K562 (cell line): ENCODE results near the gene AHI1. TPM values are rescaled to one million over a fixed set of nuclear protein-coding genes. Genes with fewer than 3 reads are reported as not detected.

Source experiments
- GMEB1 ChIP-seq: fragments of 250-450 bp; sonication (Bioruptor Pico); IDR thresholded peaks from 2 replicates; pipeline ENCODE4 v1.4.0; 2020; ENCODE audit warnings: mild to moderate bottlenecking
- ILF3 ChIP-seq: fragments of 450-650 bp; IDR thresholded peaks from 2 replicates; pipeline ENCODE4 v1.6.1; 2018; ENCODE audit warnings: antibody characterized with exemption, mild to moderate bottlenecking, moderate library complexity, borderline replicate concordance
- IRF1 ChIP-seq: sonication (generic); formaldehyde crosslinking; IDR thresholded peaks from 2 replicates; pipeline ENCODE4 v1.8.0; 2022; ENCODE audit warnings: missing genetic modification reagents, mild to moderate bottlenecking, borderline replicate concordance
- MCM7 ChIP-seq, 2 experiments: fragments of 450-650 bp; IDR thresholded peaks; 2 replicates each; pipeline ENCODE4 v1.6.1; 2016 to 2018
- NONO ChIP-seq, 2 experiments: fragments of 200-400 bp in 1 of 2; fragments of 450-650 bp in 1 of 2; formaldehyde crosslinking in 1 of 2; IDR thresholded peaks; 2 replicates each; pipeline ENCODE4 v1.6.1; 2017; ENCODE audit warnings: low read depth in 2 of 2, mild to moderate bottlenecking in 2 of 2, moderate library complexity in 2 of 2, low read length in 1 of 2
- NR0B1 ChIP-seq: fragments of 450-650 bp; IDR thresholded peaks from one replicate; pipeline ENCODE4 v1.6.1; 2018; ENCODE audit warnings: mild to moderate bottlenecking, moderate library complexity; ENCODE audit not compliant: partially characterized antibody
- POLR3G ChIP-seq: IDR thresholded peaks from 2 replicates; pipeline ENCODE4 v1.6.1; 2011; ENCODE audit not compliant: insufficient read length, insufficient replicate concordance; ENCODE audit errors: extremely low read depth
- RAD51 ChIP-seq: fragments of 450-650 bp; IDR thresholded peaks from 2 replicates; pipeline ENCODE4 v1.7.1; 2016; ENCODE audit warnings: low read depth, mild to moderate bottlenecking, borderline replicate concordance
- RBFOX2 ChIP-seq: fragments of 200-400 bp; formaldehyde crosslinking; IDR thresholded peaks from 2 replicates; pipeline ENCODE4 v1.6.1; 2017; ENCODE audit warnings: low read depth, mild to moderate bottlenecking, low read length, moderate library complexity
- RNF219 ChIP-seq: fragments of 250-450 bp; sonication (Bioruptor Pico); IDR thresholded peaks from 2 replicates; pipeline ENCODE4 v1.5.0; 2022; ENCODE audit warnings: mild to moderate bottlenecking
- SETDB1 ChIP-seq: IDR thresholded peaks from one replicate; pipeline ENCODE4 v1.6.1; 2012; ENCODE audit warnings: low read length, control low read depth, inconsistent platforms
- TSHZ1 ChIP-seq: fragments of 250-450 bp; sonication (Bioruptor Pico); IDR thresholded peaks from 2 replicates; pipeline ENCODE4 v1.4.0; 2020; ENCODE audit warnings: mild to moderate bottlenecking, moderate library complexity
- ZBTB2 ChIP-seq: fragments of 450-650 bp; IDR thresholded peaks from 2 replicates; pipeline ENCODE4 v1.6.1; 2016; ENCODE audit warnings: antibody characterized with exemption
- ZNF436 ChIP-seq: fragments of 250-450, 450-650 bp; sonication (Bioruptor Pico); formaldehyde crosslinking; IDR thresholded peaks from 2 replicates; pipeline ENCODE4 v1.7.0; 2020; ENCODE audit warnings: mild to moderate bottlenecking
- polyA plus RNA-seq, 8 experiments: library from polyadenylated mRNA; depleted of rRNA in 4 of 8; stranded (reverse) in 5 of 8; unstranded in 3 of 8; fragments of >200 nt; fragmentation: Nextera tagmentation in 2 of 8; fragmentation: Illumina TruSeq in 1 of 8; extraction: Ambion mirVana in 2 of 8; extraction: Trizol in 1 of 8; gene quantifications; 2 replicates each; pipeline versions ENCODE4 v1.2.1 to v1.2.3, GENCODE V29; 2011 to 2014; ENCODE audit warnings: inconsistent platforms in 1 of 8, missing spikeins in 1 of 8
- total RNA-seq, 7 experiments: library from RNA; depleted of rRNA in 6 of 7; stranded (reverse); fragments of >200 nt in 6 of 7; fragmentation: Illumina TruSeq in 2 of 7; extraction: Trizol in 2 of 7; gene quantifications; 2 replicates each; pipeline versions ENCODE4 v1.2.1 to v1.2.3, GENCODE V29; 2011 to 2021; ENCODE audit warnings: low replicate concordance in 1 of 7
- TF ChIP-seq, protein P1 (sequence below): sonication (generic); formaldehyde crosslinking; IDR thresholded peaks from 2 replicates; pipeline ENCODE4 v1.5.0; 2020; ENCODE audit warnings: missing genetic modification reagents

Gene AHI1
- total and polyA plus RNA-seq, 9 of the 15 experiments (the other 6 are each of a cell fraction or from before 2014, with no cell fraction given), result 24.7 to 54.9 (median 32.2) TPM

DNA sequence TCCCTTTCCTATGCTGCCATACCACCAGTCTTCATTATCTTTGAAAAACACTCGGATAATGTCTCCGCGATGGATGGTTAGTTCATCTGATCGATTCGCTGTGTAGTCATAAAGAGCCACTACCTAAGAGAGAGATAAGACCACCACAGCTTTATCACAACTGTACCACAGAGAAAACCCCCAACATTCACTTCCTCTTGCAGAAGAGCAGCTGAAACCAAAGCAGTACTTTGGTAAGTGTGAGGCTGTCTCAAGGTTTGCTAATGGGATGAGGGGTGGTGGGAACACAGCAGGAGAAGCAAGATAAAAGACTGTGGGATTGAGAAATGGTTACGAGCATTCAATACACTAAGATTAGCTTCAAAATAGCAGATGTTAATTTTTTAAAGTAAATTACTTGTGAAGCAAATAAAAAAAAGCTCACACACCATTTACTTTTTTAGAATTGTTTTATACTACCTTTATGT lies 174.3 kb downstream of the AHI1 start (continued):
- TF ChIP-seq IRF1 (CRISPR knock-in tag) (0 out of 2 replicates have a peak, but pooled peaks have one; percentile 9), ZNF436 (CRISPR knock-in tag) (no peak), NONO (IDR thresholded peaks at IDR 0.05; ENCODE audit: low read depth in 2 of 2, low read length in 1 of 2) (peak in 1 of 2 experiments; percentile 97; a peak in 2 of 4 replicates), GMEB1 (peak; percentile 56), RAD51 (peak; percentile 71; the same call in 1 of the 2 replicates), TSHZ1 (CRISPR knock-in tag) (peak; percentile 56; the same call in 1 of the 2 replicates), ILF3 (peak; percentile 96), NR0B1 (no peak), RBFOX2 (no peak), POLR3G (no peak), ZBTB2 (peak; percentile 91), RNF219 (CRISPR knock-in tag) (no peak), SETDB1 (no peak), MCM7 (IDR thresholded peaks at IDR 0.05) (no peak)
- TF ChIP-seq, protein P1, sequence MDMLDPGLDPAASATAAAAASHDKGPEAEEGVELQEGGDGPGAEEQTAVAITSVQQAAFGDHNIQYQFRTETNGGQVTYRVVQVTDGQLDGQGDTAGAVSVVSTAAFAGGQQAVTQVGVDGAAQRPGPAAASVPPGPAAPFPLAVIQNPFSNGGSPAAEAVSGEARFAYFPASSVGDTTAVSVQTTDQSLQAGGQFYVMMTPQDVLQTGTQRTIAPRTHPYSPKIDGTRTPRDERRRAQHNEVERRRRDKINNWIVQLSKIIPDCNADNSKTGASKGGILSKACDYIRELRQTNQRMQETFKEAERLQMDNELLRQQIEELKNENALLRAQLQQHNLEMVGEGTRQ (CRISPR knock-in tag), result no peak
